Measurements from ENCODE around the gene NHLH1.

Gene NHLH1

DNA sequence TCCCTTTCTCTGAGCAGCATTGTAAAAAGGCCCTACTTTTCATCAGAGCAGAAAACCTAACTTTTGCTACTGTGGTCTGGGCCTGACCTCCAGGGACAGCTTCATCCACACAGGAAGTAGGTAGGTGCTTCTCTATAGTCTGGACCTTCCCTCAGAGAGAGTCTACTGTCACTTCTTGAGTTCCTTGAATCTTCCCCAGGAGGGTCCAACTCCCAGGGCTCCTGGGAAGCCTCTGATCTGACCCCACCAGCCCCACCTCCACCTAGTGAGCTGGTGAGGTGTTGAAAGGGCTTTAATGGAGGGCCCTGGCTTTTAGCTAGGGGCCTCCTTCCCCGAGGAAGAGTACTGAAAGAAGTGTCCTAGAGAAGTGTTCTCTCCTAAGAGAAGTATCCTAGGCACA is 30.8 kb downstream of the NHLH1 start:
- no peak overlapping the region for H3K27ac ChIP-seq (ENCODE audit: low read length)
- no peaks in the 10 kb centered on the region for H3K27me3 ChIP-seq (replicated peaks; ENCODE audit: insufficient read depth, low read length)
- no peaks in the 10 kb centered on the region for H3K9me2 ChIP-seq (replicated peaks; ENCODE audit: insufficient read depth, low read length)
- H3K4me3 ChIP-seq (ENCODE audit: low read length) = no peak overlapping the region
- no peak overlapping the region for H2AFZ ChIP-seq (ENCODE audit: low read length)
- H3K79me2 ChIP-seq (ENCODE audit: low read length) = no peaks in the 10 kb centered on the region
- no peaks in the 10 kb centered on the region for H3K36me3 ChIP-seq (replicated peaks; ENCODE audit: insufficient read depth, low read length)
- DNase-seq = no peak
- no peak for TF ChIP-seq EZH2phosphoT487 (IDR thresholded peaks at IDR 0.05; ENCODE audit: low read length)
- no peaks in the 10 kb centered on the region for H3K4me1 ChIP-seq (ENCODE audit: low read length)
- no peaks in the 10 kb centered on the region for H4K20me1 ChIP-seq (ENCODE audit: insufficient read depth, low read length)
- H3F3A ChIP-seq (ENCODE audit: insufficient read depth, low read length) = no peaks in the 10 kb centered on the region
- H3K9me3 ChIP-seq (replicated peaks; ENCODE audit: insufficient read depth, low read length) = no peaks in the 10 kb centered on the region
- no peak overlapping the region for H3K9ac ChIP-seq (ENCODE audit: low read length)
- H3K4me2 ChIP-seq (ENCODE audit: low read depth, low read length) = no peak overlapping the region

DNA sequence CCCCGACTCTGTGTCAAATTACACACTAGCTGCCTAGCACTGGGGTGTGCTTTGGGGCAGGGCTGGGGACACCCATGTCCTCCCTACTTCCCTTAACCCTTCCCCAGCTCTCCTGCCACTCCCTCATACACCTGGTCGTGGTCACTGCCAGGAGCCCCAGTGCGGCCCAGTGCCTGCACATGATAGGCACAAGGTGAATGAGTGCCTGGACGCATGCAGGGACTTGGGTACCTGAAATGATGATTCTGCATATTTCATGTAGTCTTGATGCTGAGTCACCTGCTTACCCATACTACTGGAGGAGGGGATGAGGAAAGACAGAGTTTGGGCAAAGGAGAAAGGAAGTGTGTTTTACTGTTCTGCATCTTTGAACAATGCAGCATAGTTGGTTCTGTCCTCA is 32.0 kb downstream of the NHLH1 start:
- DNase-seq = peak; percentile 32
- Histone ChIP-seq H3K4me1 (ENCODE audit: low read length) (no peaks in the 10 kb centered on the region), H3K4me2 (ENCODE audit: low read depth, low read length) (no peak overlapping the region), H3K9me2 (replicated peaks; ENCODE audit: insufficient read depth, low read length) (no peaks in the 10 kb centered on the region), H3K79me2 (ENCODE audit: low read length) (no peaks in the 10 kb centered on the region), H4K20me1 (ENCODE audit: insufficient read depth, low read length) (no peaks in the 10 kb centered on the region), H3F3A (ENCODE audit: insufficient read depth, low read length) (no peaks in the 10 kb centered on the region), H3K27me3 (replicated peaks; ENCODE audit: insufficient read depth, low read length) (no peaks in the 10 kb centered on the region), H3K9ac (ENCODE audit: low read length) (no peak overlapping the region), H3K27ac (ENCODE audit: low read length) (no peak overlapping the region), H2AFZ (ENCODE audit: low read length) (no peak overlapping the region), H3K4me3 (ENCODE audit: low read length) (no peak overlapping the region), H3K9me3 (replicated peaks; ENCODE audit: insufficient read depth, low read length) (no peaks in the 10 kb centered on the region), H3K36me3 (replicated peaks; ENCODE audit: insufficient read depth, low read length) (no peaks in the 10 kb centered on the region)
- TF ChIP-seq EZH2 (optimal IDR thresholded peaks at IDR 0.05; ENCODE audit: low read depth, low read length) (no peak), EZH2phosphoT487 (IDR thresholded peaks at IDR 0.05; ENCODE audit: low read length) (no peak)
- TF ChIP-seq, protein P1, sequence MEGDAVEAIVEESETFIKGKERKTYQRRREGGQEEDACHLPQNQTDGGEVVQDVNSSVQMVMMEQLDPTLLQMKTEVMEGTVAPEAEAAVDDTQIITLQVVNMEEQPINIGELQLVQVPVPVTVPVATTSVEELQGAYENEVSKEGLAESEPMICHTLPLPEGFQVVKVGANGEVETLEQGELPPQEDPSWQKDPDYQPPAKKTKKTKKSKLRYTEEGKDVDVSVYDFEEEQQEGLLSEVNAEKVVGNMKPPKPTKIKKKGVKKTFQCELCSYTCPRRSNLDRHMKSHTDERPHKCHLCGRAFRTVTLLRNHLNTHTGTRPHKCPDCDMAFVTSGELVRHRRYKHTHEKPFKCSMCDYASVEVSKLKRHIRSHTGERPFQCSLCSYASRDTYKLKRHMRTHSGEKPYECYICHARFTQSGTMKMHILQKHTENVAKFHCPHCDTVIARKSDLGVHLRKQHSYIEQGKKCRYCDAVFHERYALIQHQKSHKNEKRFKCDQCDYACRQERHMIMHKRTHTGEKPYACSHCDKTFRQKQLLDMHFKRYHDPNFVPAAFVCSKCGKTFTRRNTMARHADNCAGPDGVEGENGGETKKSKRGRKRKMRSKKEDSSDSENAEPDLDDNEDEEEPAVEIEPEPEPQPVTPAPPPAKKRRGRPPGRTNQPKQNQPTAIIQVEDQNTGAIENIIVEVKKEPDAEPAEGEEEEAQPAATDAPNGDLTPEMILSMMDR (IDR thresholded peaks at IDR 0.05; ENCODE audit: low read length) = no peak

DNA sequence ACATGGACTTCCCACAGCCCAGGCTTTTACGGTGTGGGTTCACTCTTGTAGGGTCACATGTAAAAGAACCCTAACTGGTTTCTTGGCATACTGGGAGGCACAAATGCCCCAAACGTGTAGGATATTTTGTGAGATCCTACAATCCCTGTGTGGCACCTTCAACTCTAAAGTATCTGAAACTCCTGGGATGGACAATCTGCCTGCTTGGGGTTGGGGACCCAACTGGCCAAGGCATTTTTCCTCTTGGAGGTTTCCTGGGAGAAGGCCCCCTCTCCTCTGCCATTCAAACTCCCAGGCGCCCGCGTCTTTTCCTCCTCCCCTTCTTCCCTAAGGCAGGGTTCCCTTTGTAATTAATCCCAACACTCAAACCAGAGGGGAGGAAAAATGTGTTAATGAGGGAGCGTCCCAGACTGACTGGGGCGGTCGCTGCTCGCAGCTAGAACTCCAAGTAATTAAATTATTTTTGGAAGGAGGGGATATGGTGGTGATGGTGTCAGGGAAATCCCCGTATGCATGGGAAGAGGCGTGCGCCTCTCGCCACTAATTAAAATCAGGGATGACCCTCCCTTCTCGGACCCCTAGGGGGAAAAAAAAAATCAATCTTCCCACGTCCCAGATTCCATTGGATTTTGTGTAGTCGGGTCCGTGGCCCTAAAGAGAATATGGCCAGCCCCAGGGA is 32.8 kb downstream of the NHLH1 start:
- Histone ChIP-seq H4K20me1 (ENCODE audit: insufficient read depth, low read length) (no peaks in the 10 kb centered on the region), H2AFZ (ENCODE audit: low read length) (no peak overlapping the region), H3K4me2 (ENCODE audit: low read depth, low read length) (0 out of 2 replicates have a peak overlapping the region, but pooled peaks have one; percentile 15), H3K4me1 (ENCODE audit: low read length) (no peaks in the 10 kb centered on the region), H3K36me3 (replicated peaks; ENCODE audit: insufficient read depth, low read length) (no peaks in the 10 kb centered on the region), H3K9ac (ENCODE audit: low read length) (no peak overlapping the region), H3K27me3 (replicated peaks; ENCODE audit: insufficient read depth, low read length) (no peaks in the 10 kb centered on the region), H3K9me2 (replicated peaks; ENCODE audit: insufficient read depth, low read length) (no peaks in the 10 kb centered on the region), H3K4me3 (ENCODE audit: low read length) (no peak overlapping the region), H3F3A (ENCODE audit: insufficient read depth, low read length) (no peaks in the 10 kb centered on the region), H3K9me3 (replicated peaks; ENCODE audit: insufficient read depth, low read length) (no peaks in the 10 kb centered on the region), H3K27ac (ENCODE audit: low read length) (no peak overlapping the region), H3K79me2 (ENCODE audit: low read length) (no peaks in the 10 kb centered on the region)
- TF ChIP-seq EZH2phosphoT487 (IDR thresholded peaks at IDR 0.05; ENCODE audit: low read length) (no peak), EZH2 (optimal IDR thresholded peaks at IDR 0.05; ENCODE audit: low read depth, low read length) (no peak)
- TF ChIP-seq, protein P1 (IDR thresholded peaks at IDR 0.05; ENCODE audit: low read length) = no peak
- no peak for DNase-seq

DNA sequence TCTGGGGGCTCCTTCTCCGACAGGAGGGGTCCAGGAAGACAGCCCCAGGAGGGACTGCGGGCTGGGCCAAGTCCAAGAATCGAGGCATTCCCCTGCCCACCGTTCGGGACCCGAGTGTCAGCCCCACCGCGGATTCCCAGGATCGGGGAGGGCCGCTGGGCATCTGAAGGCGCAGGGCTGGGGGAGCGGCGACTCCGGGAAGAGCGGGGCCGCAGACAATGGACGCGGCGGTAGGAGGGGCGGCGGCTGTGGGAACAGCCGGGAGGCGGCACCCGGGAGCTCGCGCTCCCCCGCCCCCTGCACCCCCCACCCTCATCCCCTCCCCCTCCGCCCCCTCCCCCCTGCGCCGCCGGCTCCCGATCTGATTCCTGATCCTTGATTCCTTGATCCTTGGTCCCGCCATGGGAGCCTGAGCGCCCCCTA is 33.4 kb downstream of the NHLH1 start, which contains the start of gene VANGL2:
Gene VANGL2, plus strand, starts transcription at position 342 of the 423 bp plus-strand sequence. CDS start 15,274 bp downstream, outside the sequence.
- no peaks in the 10 kb centered on the region for H3K9me2 ChIP-seq (replicated peaks; ENCODE audit: insufficient read depth, low read length)
- no peaks in the 10 kb centered on the region for H3K9me3 ChIP-seq (replicated peaks; ENCODE audit: insufficient read depth, low read length)
- H3K27ac ChIP-seq (ENCODE audit: low read length) = no peak within 1 kb of the TSS
- H3F3A ChIP-seq (ENCODE audit: insufficient read depth, low read length) = no peaks in the 10 kb centered on the region
- H3K79me2 ChIP-seq (ENCODE audit: low read length) = no peaks in the 10 kb centered on the region
- no peaks in the 10 kb centered on the region for H3K4me1 ChIP-seq (ENCODE audit: low read length)
- H3K9ac ChIP-seq (ENCODE audit: low read length) = no peak within 1 kb of the TSS
- no peaks in the 10 kb centered on the region for H4K20me1 ChIP-seq (ENCODE audit: insufficient read depth, low read length)
- no peak within 1 kb of the TSS for H2AFZ ChIP-seq (ENCODE audit: low read length)
- peak; percentile 5 for DNase-seq
- H3K4me3 ChIP-seq (ENCODE audit: low read length) = no peak within 1 kb of the TSS
- TF ChIP-seq EZH2phosphoT487 (IDR thresholded peaks at IDR 0.05; ENCODE audit: low read length) (no peak), EZH2 (optimal IDR thresholded peaks at IDR 0.05; ENCODE audit: low read depth, low read length) (no peak)
- TF ChIP-seq, protein P1 (IDR thresholded peaks at IDR 0.05; ENCODE audit: low read length) = no peak
- no peaks in the 10 kb centered on the region for H3K36me3 ChIP-seq (replicated peaks; ENCODE audit: insufficient read depth, low read length)
- H3K27me3 ChIP-seq (replicated peaks; ENCODE audit: insufficient read depth, low read length) = no peaks in the 10 kb centered on the region
- H3K4me2 ChIP-seq (ENCODE audit: low read depth, low read length) = peak within 1 kb of the TSS; percentile 41; the same call in 1 of the 2 replicates
